ENCODE data around the gene ZNF398.

ZNF398 gene

GRCh38 chr7:149228831-149229471, 81.7 kb downstream of the ZNF398 start:
- no peak for DNase-seq (ENCODE audit: low spot score)

GRCh38 chr7:149229526-149229925, 82.3 kb downstream of the ZNF398 start:
- no peak for DNase-seq (ENCODE audit: low spot score)

GRCh38 chr7:149232362-149232761, 85.1 kb downstream of the ZNF398 start:
- no peak for DNase-seq (ENCODE audit: low spot score)
